Hematopoietic multipotent progenitor cell treated with erythropoietin and hydrocortisone succinate and interleukin-3 and kit ligand, for 15 days (in vitro differentiated cells): Measurements from ENCODE around the gene AP3S1.
"Not testable (repeated sequence)": the region's sequence is repeated elsewhere in the genome, so short reads cannot be mapped to it uniquely, and the experiment has no call there.

Source experiments
- DNase-seq: peaks from one replicate; pipeline ENCODE4 v3.0.0-alpha.2; 2015; ENCODE audit warnings: low spot score

Gene AP3S1

DNA sequence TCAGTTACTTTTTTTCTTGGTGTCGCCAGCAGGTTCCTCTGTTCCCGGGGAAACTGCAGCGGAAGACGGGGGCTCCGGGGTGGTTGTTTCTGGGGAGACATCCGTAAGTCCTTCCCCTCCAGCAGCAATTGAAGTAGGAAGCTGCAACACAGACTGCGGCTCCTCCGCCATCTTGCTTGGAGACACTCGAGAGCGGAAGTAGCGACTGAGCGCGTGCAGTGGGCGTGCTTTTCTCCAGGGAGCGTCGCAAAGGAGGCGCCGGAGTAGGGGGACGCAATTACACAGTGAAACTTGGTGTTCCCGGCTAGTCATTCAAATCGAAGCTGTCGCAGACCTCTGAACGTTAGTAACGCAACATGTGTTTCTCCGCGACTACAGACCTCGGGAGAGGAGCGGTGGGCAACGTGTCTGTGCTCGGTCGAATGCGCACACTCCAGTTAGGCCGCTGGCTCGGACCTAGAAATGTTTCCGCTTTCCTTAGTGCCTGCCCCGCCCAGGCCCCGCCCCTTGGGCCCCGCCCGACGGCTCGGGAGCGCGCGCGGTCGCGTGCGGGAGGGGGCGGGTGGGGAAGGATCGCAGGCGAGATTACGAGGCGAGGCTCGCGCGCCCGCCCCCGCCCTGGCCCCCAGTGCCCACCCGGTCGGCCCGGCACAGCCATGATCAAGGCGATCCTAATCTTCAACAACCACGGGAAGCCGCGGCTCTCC, at the start of gene AP3S1, which contains the start of gene ATG12:
AP3S1 (plus strand) TSS at position 554 of the 707 bp plus-strand sequence; CDS start at position 657, 103 bp downstream.
ATG12 (minus strand) TSS at position 184 of the 707 bp plus-strand sequence; CDS start at position 171, 13 bp downstream.
- peak; percentile 92 for DNase-seq

DNA sequence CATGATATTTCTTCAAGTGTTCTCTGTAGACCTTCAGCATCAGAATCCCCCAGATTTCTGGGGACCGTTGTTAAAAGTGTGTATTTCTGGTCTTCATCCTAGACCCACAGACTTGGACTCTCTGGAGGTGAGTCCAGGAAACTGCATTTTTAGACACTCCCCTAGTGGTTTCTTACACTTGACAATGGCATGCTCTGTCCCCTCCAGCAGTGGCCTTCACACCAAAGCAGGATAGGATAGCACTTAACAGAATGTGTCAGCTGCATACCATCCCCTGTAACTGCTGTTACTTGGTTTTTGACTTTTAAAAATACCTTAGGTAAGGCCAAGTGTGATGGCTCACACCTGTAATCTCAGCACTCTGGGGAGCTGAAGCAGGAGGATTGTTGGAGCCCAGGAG, 46.0 kb upstream of the AP3S1 start:
- no peak for DNase-seq

DNA sequence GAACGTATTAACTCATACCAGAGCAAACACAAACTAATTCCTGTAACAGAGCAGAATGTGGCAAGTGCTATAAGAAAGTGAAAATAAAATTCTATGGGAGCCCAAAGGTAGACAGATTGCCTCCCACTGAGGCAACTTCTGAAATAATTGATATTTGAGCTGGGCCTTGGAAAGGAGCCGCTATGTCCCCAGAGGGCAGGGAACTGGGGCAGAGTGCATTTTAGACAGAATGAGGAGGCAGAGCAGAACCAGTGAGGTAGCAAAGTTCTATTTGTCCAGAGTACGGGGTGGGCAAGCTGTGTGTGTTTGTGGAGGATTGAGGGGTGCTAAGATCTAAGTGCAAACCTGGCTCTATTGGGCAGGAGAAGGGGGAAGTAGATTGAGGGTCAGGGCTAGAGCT, 45.1 kb upstream of the AP3S1 start:
- no peak for DNase-seq

DNA sequence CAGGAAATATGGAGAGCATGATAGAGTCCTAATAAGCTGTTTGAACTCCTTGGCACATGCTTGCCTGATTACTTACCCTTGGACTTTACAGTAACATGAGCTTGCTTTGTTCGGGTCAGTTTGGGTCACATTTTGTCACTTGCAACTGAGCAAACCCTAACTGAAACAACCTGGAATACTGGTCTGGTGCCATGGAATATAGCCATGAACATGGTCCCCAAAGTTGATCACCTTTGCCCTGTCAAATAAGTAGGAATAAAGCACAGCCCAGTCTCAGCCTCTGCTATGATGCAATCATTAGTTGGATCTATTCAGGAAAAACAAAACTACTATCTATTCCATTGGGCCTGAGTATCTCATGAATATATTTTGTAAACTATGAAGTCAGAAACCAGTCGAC, 43.5 kb upstream of the AP3S1 start:
- no peak for DNase-seq

DNA sequence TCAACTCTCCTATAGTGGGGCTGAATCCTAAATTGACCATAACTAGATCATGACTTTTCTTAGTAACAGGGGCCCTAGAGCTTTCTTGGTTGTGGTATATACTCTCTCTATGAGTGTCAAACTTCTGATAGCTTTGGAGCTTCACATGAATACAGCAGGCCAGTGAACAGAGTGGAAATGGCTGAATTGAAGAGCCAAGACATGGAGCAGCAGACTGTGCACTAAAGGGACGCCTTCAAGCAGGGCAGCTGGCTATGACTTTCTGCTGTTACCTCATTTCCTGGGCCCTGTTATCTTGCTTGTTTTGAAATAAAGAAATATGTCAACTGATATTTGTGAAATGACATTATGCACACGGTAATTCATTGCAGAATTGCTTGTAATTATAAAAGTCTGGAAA, 41.6 kb upstream of the AP3S1 start:
- no peak for DNase-seq

DNA sequence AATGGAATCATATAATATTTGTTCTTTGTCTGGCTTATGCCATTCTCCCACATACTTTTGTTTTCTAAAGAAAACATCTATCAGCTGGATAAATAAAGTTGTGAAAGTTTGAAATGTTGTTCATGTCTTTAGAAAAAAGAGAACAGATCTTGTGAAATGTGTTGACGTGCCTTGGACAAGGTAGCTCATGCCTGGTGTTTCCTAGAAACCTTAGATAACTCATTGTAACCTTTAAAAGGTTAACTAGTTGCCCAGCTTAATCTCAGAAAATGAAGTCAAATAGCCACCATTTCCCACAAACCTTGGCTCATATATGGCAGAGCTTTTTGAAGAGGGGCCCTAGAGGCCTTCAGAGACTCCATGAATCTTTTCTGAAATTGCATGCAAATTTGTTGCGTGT, 40.6 kb upstream of the AP3S1 start:
- no peak for DNase-seq

DNA sequence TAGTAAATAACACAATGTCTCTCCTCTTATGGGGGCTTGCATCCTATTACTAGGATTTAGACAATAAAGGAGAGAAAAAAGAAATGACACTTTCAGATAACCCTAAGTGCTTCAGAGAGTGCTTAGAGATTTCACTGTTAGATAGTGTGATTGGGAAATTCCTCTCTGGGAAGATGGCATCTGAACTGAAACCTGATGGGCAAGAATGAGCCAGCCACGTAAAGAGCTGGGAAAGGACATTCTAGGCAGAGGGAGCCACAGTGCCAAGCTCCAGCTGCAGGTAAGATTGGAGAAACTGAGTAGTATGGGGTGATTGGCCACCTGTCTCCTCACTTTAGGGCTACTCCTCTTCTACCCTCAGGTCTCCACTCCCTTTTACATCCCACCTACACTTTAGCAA, 39.8 kb upstream of the AP3S1 start:
- no peak for DNase-seq

DNA sequence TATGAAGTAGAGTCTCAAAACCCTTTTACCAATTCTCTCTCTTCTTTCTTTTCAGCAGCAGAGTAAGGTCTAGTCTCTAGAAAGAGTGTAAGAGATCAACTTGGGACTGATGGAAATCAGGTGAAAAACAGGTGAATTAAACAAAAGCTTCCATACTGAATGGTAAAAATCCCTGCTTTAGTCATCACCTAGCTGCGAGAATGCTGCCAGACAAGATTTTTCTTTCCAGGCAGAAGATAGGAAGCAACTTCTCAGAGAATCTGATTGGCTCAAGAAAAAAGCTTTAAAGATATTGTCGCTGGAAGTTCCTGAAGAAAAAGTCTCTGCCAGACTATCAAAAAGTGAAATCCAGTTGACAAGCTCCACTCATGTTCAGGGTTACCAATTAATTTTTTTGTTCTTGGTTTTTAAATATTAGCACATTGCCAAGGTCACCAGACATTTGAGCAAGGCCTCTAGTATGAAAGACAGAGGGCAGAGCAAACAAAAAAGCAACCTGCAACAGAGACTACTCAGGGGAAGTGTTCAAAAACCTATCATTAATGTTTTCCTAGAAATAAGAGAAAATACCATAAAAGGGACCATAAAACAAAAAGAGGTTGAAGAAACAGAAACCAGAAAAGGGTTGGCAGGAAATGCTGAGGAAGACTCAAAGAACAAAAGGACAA, 34.6 kb upstream of the AP3S1 start:
- no peak for DNase-seq

DNA sequence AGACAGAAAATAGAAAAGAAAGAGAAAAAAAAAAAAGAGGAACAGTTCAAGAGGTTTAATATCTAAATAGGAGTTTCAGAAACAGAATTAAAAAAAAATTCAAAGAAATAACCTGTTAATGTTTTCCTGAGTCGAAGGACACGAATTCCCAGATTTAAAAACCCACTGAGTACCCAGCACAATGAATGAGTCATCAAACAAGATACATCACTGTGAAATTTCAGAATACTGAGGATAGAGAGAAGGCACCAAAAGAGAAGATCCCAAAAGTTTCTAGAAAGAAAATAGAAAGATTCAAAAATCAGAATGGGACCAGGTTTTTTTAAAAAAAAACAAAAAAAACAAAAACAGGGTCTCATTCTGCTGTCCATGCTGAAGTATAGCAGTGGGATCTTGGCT, 34.1 kb upstream of the AP3S1 start:
- no peak for DNase-seq

DNA sequence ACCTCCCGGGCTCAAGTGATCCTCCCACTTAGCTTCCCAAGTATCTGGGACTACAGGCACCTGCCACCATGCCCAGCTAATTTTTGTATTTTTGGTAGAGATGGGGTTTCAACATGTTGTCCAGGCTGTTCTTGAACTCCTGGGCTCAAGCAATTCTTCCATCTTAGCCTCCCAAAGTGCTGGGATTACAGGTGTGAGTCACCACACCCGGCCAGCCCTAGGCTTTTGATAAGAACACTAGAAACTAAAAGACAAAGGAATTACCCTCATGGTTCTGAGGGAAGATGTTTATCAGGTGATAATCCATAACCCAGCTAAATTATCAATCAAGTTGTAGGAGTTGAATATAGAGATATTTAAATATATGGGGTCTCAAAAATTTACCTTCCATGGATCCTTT, 33.7 kb upstream of the AP3S1 start:
- not testable (repeated sequence) for DNase-seq

DNA sequence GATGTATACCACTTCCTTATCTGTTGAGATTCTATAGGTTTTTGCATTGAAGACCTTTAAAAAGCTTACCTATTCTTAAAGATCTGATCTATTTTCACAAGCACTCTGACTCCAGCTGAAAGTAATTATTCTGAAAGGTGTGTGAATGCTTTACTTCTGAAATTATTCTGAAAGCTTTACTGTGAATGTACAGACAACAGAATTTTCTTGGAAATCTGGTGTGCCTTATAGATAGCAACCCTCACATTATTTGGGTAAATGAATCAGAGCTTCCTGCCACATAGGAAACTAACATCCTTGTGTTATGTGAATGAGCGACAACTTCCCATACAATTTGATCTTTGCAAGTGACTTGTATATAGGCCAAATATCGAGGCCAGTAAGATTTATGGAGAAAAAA, 31.8 kb upstream of the AP3S1 start:
- DNase-seq = no peak

DNA sequence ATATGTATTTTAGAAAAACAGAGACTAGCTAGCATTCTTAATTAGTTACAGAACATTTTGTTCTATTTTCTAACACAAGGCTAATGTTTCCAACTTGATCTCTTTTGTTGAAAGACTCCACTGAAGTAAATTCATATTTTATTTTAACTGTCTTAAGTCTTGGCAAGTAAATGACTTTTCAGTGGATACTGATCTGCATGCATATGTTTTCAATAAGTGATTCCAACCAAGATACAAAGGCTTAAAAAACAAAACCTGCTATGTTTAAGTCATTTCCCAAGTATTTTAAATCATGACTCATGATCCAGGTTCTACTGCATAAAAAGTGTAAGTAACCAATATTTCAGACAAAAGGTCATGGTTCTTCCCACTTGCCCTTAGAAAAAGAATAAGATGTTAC, 31.0 kb upstream of the AP3S1 start:
- no peak for DNase-seq

DNA sequence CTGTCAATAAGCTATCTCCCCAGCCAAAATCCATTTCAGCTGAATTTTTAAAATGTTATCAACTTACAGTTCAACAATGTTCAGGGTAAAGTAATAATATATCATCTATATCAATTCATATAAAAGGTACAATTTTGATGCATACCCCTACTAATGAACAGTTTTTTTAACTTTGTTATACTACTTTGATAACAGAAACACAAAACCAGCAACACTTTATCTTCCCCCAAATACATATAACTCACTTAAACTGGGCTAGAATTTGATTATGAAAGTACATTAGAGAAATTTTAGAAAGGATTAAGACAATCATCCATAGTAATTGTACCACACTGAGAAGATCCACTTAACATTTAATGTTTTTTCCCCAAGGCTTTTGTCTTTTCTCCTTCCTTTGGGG, 30.3 kb upstream of the AP3S1 start:
- no peak for DNase-seq

DNA sequence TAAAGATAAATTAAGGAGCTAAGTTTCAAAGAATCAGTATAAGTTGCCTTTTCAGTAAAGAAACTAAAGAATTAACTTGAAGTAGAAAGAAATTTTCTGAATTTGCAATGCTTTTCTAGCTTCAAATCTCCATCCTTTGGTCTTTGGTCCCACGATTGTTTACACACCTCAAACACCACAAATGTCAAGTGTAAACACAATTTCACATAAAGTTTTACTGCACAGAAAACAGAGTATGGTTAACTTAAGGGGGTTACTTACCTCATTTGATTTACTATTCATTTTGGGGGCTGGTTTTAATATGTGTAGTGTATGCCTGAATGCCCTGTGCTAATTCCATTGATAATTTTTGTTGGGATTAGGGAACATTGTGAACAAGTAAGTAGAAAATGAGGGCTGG, 29.4 kb upstream of the AP3S1 start:
- DNase-seq = no peak

DNA sequence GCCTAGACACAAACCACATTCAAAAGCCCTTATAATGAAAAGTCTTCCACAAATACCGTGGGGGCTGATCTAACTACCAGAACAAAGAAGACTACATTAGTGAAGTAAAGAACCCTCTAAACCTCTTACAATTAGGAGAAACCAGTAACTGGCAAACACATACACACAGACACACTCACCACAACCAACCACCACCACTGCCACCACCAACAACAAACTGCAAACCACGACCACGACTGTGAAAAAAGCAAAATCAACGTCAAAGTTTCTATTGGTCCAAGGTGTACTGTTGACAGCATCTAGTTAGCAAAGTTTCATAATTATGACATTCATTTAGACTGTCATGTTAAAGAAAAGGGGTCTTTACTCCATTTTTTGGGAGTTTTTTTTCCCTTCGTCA, 28.0 kb upstream of the AP3S1 start:
- no peak for DNase-seq

DNA sequence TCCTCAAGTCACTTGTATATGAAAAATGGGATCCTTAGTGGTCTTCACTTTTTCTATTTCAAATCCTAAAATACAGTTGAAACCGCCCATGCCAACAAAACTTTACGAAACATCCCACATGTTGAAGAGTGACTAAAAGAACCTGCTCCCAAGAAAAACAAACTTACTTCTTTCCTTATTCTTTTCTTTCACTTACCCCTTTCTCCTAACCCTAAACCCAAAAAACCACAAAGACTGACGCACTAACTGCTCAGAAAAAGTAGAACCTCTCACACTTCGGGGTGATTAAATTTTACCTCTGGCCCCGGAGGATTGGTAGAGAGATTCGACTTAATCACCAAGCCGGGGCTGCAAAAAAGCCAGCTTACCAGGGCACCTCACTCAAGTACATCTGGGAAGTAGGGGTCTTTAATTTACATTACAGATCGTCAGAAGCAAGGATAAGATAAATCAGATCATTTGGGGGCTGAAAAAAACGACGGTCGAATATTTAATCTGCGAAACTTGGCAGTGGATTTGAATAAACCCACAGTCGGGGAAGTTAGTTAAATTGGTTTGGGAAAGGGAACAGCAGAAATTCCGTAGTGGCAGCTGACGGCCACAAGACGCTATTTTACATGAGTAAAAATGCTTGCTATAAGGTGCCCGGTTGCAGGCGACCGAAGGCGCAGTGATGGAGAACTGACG, 26.6 kb upstream of the AP3S1 start:
- DNase-seq = no peak

DNA sequence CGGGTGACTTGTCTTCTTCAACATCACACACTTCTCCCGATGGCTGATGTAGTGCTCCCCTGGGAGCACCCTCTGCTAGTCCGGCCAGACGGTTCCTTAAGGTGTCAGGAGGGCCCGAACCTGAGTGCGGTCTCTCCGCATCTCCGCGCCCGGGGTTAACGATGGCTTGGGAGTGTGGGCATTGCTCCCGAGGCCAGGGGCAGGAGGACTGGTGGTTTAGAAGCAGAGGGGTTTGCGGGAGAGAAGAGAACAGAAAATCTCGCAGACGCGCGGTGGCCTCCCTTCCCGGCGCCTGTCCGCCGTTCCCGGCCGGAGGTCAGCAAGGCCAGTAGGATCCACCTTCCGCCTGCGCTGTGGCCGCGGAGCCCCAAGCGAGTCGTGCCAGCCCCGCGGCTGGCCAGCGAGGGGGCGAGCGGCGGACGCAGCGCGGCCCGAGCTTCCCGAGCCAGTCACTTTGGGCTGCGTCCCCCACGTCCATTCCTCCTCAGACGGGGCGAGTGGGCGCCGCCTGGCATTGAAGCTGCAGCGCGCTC, 26.0 kb upstream of the AP3S1 start:
- DNase-seq = no peak

DNA sequence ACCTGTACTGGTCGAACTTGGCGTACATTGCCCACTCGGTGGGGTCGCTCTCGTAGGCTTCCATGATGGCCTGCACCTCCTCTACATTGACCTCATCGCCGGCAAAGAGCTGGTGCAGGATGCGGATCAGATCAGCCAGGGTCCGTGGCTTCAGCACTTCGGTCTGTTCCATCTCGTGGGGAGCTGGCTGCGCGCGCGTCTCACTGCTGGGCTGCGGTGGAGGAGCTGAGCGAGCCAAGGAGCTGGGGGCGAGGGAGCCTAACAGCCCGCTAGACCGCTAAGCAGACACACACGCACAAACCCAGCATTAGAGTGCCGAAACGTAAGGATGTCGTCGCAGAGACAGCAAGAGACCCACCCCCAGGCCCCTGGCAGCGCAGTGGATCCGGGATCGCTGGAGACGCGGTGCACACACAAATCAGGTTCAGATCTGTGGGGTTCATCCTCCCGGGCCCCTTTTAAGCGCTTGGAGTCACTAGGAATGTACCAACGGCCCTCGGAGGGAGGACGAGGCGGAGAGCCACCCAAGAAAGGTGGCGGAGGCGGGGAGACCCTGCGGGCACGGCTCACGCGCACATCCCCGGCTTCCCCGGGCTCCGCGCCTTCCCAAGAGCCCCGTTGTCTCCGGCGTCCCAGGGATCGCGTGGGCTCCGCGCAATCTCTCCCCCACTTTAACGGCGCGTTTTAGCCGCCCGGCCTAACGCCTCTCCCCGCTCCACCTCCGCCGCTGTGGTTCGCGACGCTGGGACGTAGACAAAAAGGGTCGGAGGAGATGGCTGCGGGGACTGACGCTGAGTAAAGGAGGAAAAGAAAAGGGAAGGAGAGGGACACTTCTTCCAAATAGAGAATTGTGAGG, 25.3 kb upstream of the AP3S1 start, which contains the start of gene CDO1:
CDO1 (minus strand) TSS at position 434 of the 856 bp plus-strand sequence; CDS start at position 172, 262 bp downstream.
- no peak for DNase-seq

DNA sequence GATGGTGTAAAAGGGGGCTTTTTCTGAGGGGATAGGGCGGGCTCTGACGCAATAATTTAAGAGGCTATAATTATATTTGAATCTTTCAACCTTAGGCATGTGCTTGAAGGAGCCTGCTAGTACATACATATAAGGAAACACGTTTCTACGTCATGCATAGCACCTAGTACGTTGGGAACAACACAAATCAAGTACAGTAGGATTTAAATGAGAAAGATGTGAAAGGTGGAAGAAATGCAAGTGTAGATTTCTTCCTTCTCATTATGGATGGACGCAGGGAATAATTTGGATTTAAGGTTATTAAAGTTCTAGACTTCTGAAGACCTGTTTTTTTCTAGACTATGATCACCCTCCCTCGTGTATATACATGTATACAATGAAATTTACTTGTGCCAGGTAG, 24.3 kb upstream of the AP3S1 start:
- DNase-seq = no peak

DNA sequence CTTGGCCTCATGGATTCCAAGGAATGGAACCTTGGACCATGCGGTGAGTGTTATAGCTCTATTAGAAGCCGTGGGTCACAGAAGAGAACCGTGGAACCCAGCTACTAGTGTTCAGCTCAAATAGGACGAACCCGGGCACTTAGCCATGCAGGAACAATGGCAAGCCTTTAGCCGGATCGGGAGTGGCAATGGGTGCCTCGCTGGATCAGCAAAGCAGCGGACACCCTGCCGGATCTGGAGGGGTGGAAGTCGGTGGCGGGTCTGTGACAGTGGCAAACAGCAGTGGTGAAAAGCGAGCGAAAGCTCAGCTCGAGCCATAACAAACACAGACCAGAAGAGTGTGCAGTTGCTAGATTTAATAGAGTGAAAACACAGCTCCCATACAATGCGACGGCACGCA, 22.9 kb upstream of the AP3S1 start:
- DNase-seq = no peak

DNA sequence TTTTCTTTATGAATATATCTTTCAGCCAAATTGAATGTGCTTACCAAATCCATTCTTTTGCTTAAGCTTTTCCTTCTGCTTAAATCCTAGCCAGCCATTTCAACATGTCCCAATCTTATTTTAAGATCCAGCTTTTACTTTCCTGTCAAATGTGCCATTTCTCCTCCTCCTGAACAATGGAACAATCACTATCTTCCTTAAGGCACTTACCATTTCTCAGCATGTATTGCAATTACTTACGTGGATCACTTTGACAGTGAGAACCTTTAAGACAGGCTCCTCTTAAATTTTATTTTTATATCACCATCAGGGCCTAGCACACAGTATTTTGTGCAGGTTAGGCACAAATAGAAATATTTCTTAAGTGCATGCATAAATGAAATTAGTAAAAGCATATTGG, 20.9 kb upstream of the AP3S1 start:
- no peak for DNase-seq

DNA sequence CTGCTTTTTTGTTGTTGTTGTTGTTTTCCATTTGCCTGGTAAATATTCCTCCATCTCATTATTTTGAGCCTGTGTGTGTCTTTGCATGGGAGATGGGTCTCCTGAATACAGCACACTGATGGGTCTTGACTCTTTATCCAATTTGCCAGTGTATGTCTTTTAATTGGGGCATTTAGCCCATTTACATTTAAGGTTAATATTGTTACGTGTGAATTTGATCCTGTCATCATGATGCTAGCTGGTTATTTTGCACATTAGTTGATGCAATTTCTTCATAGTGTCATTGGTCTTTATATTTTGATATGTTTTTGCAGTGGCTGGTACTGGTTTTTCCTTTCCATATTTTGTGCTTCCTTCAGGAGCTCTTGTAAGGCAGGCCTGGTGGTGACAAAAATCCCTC, 16.8 kb upstream of the AP3S1 start:
- DNase-seq = not testable (repeated sequence)
